SW 1271 (cell line): ENCODE data around the gene B4GALT2.

Source experiments
- DNase-seq, 2 experiments: peaks; one replicate each; lab custom pipeline; 2025; lab: John Stamatoyannopoulos, UW

Gene B4GALT2

GRCh38 chr1:43969746-43970466 lies 9.1 kb upstream of the B4GALT2 start, which contains the start of gene DPH2:
DPH2 (plus strand) TSS chr1:43970010; CDS start chr1:43970176, 166 bp downstream.
- DNase-seq, result peak; percentile 88 to 94

DNA sequence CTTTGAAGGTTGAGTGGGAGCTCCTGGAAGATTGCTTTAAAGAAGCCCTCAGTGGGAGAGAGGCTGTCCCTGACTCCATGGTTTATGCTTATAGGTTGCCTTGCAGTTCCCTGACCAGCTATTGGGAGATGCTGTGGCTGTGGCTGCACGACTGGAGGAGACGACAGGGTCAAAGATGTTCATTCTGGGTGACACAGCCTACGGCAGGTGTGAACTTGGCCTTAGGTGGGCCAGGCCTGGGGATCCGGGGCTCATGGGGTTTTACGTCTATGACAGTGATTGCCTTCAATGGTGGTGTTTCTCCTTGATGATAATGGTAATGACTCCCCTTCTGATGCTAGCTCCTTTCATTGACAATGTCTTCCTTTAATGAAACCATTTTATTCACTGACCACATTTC lies 8.5 kb upstream of the B4GALT2 start:
- DNase-seq, result no peak

- no peak for DNase-seq
Measured at GRCh38 chr1:43970911-43971310, 8.1 kb upstream of the B4GALT2 start.

- DNase-seq, result no peak
Measured at GRCh38 chr1:43971336-43971980, 7.6 kb upstream of the B4GALT2 start.

DNA sequence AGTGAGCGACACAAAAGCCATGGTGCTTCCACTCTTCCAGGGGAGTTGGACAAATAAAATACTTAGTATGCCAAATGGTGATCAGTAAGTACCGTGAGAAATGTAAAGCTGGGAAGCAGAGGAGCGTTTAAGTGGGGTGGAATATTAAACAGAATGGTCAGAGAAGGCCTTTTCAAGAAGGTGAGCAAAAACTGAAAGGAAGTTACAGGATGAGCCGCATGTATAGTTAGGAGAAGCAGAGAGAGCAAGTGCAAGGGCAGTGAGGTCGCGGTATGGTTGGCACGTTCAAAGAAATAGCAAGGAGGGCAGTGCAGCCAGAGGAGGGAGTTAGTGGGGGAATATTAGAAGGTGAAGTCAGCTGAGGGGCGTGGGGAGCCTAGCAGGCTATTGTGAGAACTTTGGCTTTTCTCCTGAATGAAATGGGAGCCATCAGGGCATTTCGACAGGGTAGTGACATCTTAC lies 5.0 kb upstream of the B4GALT2 start:
- DNase-seq, result peak in 1 of 2 experiments; percentile 39

DNA sequence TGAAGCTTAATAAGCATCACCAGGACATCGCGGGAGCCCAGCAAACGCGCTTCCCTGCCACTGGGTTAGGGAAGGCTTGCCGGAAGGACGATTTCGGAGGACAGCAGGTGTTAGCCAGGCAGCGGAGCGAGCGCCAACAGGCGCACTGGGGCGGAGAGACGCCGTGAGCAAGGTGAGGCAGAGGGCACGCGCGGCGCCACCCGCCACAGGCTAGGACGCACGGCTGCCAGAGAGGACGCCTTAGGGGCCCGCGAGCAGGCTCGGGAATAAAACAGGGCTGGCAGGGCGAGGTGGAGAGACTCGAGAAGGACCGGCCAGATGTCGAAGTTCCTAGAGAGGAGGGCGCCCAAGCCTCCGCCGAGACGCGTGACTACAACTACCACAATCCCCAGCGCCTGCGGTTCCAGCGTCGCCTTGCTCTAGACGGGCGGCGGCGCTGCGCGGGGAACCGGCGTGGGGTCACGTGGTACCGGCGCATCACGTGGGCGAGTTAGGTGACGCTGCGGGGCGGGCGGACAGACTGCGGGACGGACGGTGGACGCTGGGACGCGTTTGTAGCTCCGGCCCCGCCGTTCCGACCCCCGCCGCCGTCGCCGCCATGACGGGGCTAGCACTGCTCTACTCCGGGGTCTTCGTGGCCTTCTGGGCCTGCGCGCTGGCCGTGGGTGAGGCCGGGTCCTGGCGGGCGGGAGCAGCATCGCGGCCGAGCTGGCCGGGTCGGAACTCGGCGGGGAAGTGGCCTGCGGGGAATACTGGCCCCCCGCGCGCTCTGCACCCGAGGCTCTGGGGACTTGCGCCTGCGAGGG lies 4.4 kb upstream of the B4GALT2 start, which contains the start of gene ATP6V0B:
ATP6V0B (plus strand) TSS at position 518 of the 806 bp plus-strand sequence; CDS start at position 599, 81 bp downstream.
- DNase-seq, result peak; percentile 64 to 83

DNA sequence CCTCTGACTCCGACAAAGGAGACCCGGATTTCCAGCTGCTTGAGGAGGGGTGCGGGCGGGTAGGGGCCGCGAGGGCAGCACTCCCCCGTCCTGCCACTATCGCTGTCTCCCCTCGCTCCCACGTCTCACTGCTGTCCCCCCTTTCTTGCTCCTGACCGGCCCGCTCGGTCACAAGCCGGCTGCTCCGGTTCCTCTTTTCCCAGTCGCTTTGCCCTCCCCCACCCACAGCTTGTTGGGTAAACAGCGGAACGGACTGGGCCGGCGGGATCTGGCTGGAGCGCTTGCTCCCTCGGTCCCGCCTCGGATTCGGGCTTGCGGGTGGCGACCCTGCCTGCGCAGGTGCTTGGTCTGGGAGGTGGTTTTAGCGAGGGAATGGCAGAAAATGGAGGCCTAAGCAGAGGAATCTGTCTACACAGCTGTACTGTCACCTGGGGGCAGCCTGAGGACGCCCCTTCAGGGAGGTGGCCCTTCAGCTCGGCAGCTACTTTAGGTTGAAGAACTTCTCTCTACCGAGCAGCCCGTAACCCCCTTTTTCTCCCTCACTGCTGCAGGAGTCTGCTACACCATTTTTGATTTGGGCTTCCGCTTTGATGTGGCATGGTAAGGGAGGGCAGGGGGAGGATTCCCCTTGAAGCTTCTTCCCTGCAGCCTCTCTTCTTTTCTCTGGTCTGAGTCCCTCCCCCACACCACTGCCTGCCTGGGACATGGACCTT lies 3.6 kb upstream of the B4GALT2 start:
- DNase-seq, result peak in 1 of 2 experiments; percentile 4

DNA sequence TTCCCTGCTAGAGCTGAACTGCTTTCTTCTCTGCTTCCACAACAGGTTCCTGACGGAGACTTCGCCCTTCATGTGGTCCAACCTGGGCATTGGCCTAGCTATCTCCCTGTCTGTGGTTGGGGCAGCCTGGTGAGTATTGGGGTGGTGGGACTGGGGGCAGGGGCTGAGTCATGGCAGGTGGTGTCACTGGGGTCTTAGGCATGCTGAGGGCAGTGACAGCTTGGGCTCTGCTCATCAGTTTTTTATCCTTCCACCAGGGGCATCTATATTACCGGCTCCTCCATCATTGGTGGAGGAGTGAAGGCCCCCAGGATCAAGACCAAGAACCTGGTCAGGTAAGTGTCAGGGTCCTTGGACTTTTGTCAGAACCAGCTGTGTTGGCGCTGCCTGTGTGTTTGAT lies 3.0 kb upstream of the B4GALT2 start:
- no peak for DNase-seq

GRCh38 chr1:43976890-43977289 lies 2.1 kb upstream of the B4GALT2 start:
- no peak for DNase-seq

- DNase-seq, result no peak
Measured at GRCh38 chr1:43977376-43978263, 1.4 kb upstream of the B4GALT2 start.

- no peak for DNase-seq
Measured at GRCh38 chr1:43978264-43978550, 803 bp upstream of the B4GALT2 start.

- DNase-seq, result no peak
Measured at GRCh38 chr1:43979261-43979527, 184 bp downstream of the B4GALT2 start.

- DNase-seq, result peak in 1 of 2 experiments; percentile 19
Measured at GRCh38 chr1:43979528-43980254, 681 bp downstream of the B4GALT2 start.

- DNase-seq, result no peak
Measured at GRCh38 chr1:43980255-43981134, 1.5 kb downstream of the B4GALT2 start.

- no peak for DNase-seq
Measured at GRCh38 chr1:43981135-43981491, 2.1 kb downstream of the B4GALT2 start.

DNA sequence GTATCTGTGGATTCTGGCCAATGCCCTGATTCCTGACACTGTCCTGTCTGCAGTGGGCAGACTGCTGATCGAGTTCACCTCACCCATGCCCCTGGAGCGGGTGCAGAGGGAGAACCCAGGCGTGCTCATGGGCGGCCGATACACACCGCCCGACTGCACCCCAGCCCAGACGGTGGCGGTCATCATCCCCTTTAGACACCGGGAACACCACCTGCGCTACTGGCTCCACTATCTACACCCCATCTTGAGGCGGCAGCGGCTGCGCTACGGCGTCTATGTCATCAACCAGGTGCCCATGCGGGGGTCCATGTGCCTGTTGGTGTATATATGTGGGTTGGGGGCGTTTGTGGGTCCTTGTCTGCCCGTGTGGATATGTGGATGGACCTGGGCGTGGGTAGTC lies 2.6 kb downstream of the B4GALT2 start:
- no peak for DNase-seq

GRCh38 chr1:43982241-43982640 lies 3.2 kb downstream of the B4GALT2 start:
- DNase-seq, result no peak

DNA sequence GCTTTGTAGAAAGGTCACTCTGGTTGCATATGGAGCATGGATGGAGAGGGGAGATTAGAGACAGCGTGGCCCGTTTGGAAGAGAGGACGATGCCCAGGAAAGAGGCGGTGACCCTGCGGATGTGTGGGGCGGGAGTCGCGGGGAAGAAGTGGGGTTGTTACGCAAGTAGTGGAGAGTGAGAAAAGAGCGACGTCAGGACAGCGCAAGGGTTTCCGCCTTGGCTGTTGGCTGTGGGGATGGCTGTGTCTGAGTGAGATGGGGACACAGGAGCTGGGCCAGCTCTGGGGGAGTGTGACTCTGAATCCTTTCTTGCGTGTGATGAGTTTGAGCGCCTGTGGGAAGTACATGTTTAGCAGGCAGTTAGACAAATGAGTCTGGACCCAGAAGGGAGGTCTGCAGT lies 3.8 kb downstream of the B4GALT2 start:
- no peak for DNase-seq

GRCh38 chr1:43983253-43983899 lies 4.4 kb downstream of the B4GALT2 start:
- DNase-seq, result no peak
